Chondrocyte (in vitro differentiated cells): ENCODE data around the gene PBXIP1. TPM values are rescaled to one million over a fixed set of nuclear protein-coding genes. Genes with fewer than 3 reads are reported as not detected.
"Not testable (repeated sequence)": the region's sequence is repeated elsewhere in the genome, so short reads cannot be mapped to it uniquely, and the experiment has no call there.

Experiments used
- DNase-seq: peaks from one replicate; pipeline ENCODE4 v3.0.0; 2021; ENCODE audit warnings: mixed read lengths, low spot score
- H3K27ac Mint-ChIP-seq: one replicate; pipeline ENCODE4 v1.8.0; 2021; ENCODE audit warnings: mild to moderate bottlenecking, moderate library complexity, mixed read lengths; ENCODE audit not compliant: unreplicated experiment
- H3K27me3 Mint-ChIP-seq: 2 replicates; pipeline ENCODE4 v1.8.0; 2021; ENCODE audit warnings: low read depth, mixed read lengths
- H3K36me3 Mint-ChIP-seq: 2 replicates; pipeline ENCODE4 v1.8.0; 2021; ENCODE audit warnings: low read depth, mixed read lengths
- H3K4me1 Mint-ChIP-seq: 2 replicates; pipeline ENCODE4 v1.8.0; 2021; ENCODE audit warnings: low read depth, mild to moderate bottlenecking, mixed read lengths
- H3K4me3 Mint-ChIP-seq: one replicate; pipeline ENCODE4 v1.8.0; 2021; ENCODE audit warnings: mild to moderate bottlenecking, moderate library complexity, mixed read lengths; ENCODE audit not compliant: unreplicated experiment
- H3K9me3 Mint-ChIP-seq: 2 replicates; pipeline ENCODE4 v1.8.0; 2021; ENCODE audit warnings: low read depth, mixed read lengths
- total RNA-seq: library from RNA; stranded (reverse); gene quantifications from 3 replicates; pipeline ENCODE4 v1.2.1, GENCODE V29; 2021
- TF ChIP-seq, protein P1 (sequence below): fragments of 200-600 bp; sonication (generic); IDR thresholded peaks from 2 replicates; pipeline ENCODE4 v1.5.0; 2021; ENCODE audit warnings: antibody characterized with exemption, mild to moderate bottlenecking, moderate library complexity

The PBXIP1 gene
- total RNA-seq, 1 donor from 2014 or later, result 57.1 TPM

DNA sequence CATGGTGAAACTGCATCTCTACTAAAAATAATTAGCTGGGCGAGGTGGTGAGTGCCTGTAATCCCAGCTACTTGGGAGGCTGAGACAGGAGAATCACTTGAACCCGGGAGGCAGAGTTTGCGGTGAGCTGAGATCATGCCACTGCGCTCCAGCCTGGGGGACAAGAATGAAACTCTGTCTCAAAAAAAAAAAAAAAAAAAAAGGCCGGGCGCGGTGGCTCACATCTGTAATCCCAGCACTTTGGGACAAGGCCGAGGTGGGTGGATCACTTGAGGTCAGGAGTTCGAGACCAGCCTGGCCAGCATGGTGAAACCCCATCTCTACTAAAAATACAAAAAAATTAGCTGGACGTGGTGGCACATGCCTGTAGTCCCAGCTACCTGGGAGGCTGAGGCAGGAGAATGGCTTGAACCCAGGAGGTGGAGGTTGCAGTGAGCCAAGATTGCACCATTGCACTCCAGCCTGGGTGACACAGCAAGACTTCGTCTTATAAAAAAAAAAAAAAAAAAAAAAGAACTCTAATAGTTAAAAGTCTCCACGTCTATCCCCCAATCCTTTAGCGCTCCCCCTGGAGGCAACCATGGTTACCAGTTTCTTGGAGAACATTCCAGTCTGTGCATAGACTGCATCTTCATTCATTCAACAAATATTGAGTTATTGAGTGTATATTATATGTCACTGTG lies 39.5 kb upstream of the PBXIP1 start:
- not testable (repeated sequence) for H3K9me3 Mint-ChIP-seq, H3K36me3 Mint-ChIP-seq, H3K27me3 Mint-ChIP-seq, H3K4me3 Mint-ChIP-seq
- DNase-seq, result peak; percentile 15
- peak overlapping the region; percentile 34 for H3K27ac Mint-ChIP-seq
- TF ChIP-seq, protein P1, sequence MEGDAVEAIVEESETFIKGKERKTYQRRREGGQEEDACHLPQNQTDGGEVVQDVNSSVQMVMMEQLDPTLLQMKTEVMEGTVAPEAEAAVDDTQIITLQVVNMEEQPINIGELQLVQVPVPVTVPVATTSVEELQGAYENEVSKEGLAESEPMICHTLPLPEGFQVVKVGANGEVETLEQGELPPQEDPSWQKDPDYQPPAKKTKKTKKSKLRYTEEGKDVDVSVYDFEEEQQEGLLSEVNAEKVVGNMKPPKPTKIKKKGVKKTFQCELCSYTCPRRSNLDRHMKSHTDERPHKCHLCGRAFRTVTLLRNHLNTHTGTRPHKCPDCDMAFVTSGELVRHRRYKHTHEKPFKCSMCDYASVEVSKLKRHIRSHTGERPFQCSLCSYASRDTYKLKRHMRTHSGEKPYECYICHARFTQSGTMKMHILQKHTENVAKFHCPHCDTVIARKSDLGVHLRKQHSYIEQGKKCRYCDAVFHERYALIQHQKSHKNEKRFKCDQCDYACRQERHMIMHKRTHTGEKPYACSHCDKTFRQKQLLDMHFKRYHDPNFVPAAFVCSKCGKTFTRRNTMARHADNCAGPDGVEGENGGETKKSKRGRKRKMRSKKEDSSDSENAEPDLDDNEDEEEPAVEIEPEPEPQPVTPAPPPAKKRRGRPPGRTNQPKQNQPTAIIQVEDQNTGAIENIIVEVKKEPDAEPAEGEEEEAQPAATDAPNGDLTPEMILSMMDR, result peak; percentile 79
- H3K4me1 Mint-ChIP-seq, result peaks cover 21% of the 10 kb centered on the region

DNA sequence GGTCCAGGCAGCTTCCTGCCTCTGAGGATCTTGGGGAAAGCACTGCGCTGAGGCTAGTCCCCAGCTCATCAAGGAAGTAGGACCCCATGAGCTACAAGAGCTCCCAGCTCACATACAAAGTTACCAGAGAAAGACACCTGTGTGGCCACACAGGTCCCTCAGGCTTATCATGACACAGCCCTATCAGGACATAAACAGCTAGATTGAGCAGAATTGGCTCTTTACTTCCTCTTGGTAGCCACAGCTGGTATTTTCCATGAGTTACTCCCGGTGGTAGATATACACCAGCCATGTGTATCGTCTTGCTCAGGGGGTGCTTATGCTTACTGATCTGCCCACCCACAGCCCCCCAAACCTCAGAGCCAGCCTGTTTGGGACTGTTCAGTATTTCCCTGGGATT lies 38.7 kb upstream of the PBXIP1 start:
- H3K27ac Mint-ChIP-seq, result no peak overlapping the region
- DNase-seq, result peak; percentile 25
- H3K36me3 Mint-ChIP-seq, result peaks cover 2% of the 10 kb centered on the region
- H3K4me1 Mint-ChIP-seq, result peaks cover 14% of the 10 kb centered on the region
- H3K4me3 Mint-ChIP-seq, result no peak overlapping the region
- no peaks in the 10 kb centered on the region for H3K27me3 Mint-ChIP-seq
- TF ChIP-seq, protein P1, result no peak
- no peaks in the 10 kb centered on the region for H3K9me3 Mint-ChIP-seq

DNA sequence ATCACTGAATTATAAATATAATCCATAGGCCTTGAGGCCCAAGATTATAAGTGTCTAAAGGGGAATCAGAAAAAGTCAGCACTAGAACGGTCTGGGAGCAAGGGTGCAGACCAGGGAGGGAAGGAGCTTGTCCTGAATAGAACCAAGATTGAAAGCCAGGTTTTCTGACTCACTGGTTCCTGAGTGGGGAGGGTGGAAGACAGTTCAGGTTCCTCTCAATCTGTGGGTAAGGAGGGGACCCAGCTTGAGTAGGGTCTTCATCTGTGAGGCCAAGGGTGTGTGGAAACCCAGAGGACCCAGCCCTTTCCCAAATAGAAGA lies 38.3 kb upstream of the PBXIP1 start:
- peaks cover 2% of the 10 kb centered on the region for H3K36me3 Mint-ChIP-seq
- no peak overlapping the region for H3K4me3 Mint-ChIP-seq
- no peaks in the 10 kb centered on the region for H3K9me3 Mint-ChIP-seq
- H3K27ac Mint-ChIP-seq, result no peak overlapping the region
- no peaks in the 10 kb centered on the region for H3K27me3 Mint-ChIP-seq
- H3K4me1 Mint-ChIP-seq, result peaks cover 12% of the 10 kb centered on the region
- TF ChIP-seq, protein P1, result no peak
- no peak for DNase-seq

DNA sequence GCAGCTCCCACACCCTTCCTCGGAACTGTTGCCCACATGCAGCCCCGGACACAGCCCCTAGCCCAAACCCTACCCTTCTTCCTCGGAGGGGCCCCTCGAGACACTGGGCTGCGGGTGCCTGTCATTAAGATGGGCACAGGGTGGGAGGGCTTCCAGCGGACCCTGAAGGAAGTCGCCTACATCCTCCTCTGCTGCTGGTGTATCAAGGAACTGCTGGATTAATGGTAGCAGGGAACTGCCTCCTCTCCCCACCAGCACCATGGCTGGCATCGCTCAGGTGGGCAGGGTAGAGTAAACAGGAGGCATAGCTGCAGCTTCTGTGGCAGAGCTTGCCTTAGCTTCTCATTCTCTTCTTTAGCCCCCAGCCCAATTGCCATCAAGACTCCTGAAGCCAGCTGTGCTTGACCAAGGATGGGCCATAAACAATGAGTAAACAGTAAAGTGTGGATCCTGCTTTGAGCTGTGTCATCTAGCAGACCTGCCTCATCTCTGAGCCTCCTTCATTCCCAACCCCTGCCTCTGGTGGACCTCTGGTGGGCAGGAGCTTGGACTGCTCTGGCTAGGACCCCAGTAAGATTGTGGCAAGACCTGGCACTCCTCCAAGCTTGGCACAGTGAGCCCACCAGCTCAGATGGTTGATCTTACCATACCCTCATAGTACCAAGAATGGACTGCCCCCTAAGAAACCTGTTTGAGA lies 37.8 kb upstream of the PBXIP1 start, which contains the start of gene LENEP:
TSS of gene LENEP (plus strand) at position 15 of the 697 bp plus-strand sequence. CDS start at position 37, 22 bp downstream.
- DNase-seq, result peak; percentile 50
- Mint-ChIP-seq H3K27ac (no peak within 1 kb of the TSS), H3K27me3 (no peaks in the 10 kb centered on the region), H3K36me3 (peaks cover 5% of the 10 kb centered on the region), H3K4me1 (peaks cover 7% of the 10 kb centered on the region), H3K4me3 (no peak within 1 kb of the TSS), H3K9me3 (no peaks in the 10 kb centered on the region)
- TF ChIP-seq, protein P1, result no peak

DNA sequence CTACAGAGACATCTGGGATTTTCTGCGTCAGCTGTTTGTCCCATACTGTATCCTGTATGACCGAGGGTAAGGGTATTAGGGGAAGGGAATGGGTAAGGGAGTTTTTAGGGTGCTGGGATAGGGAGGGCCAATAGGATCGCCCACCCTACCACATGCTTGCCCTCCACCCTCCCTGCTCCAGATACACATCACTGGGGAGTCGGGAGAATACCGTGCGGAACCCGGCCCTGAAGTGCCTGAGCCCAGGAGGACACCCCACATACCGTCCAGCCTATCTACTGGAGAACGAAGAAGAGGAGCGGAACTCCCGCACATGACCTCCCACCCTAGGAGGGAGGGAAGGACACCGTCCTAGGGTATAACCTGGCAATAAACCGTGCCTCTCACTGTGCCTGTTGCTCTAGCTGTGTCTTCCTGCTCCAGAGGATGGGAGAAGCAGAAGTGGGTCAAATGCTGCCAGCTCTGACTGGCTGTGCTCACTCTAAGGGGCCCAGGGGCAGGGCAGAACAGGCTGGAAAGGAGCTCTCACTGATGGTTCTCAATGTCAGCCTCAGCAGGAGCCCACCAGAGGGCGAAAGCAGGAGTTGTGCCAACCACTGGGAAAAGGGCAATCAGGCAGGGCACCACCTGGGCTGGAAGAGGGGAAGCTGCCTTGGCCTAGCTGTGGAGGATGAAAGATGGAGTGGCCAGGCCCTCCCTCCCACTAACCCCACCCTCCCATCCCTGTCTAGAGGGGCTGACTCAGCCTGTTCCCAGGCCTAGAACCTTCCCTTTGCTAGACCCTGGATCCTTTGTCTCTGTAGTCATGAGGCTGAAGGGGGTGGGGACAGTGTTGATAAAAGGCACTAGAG lies 37.0 kb upstream of the PBXIP1 start:
- TF ChIP-seq, protein P1, result peak; percentile 50
- Mint-ChIP-seq H3K27ac (no peak overlapping the region), H3K4me3 (no peak overlapping the region), H3K36me3 (peaks cover 7% of the 10 kb centered on the region), H3K4me1 (peaks cover 6% of the 10 kb centered on the region), H3K27me3 (no peaks in the 10 kb centered on the region), H3K9me3 (no peaks in the 10 kb centered on the region)
- peak; percentile 59 for DNase-seq
